NCI-H1436 treated with DMSO at 0.1 percent for 48 hours (cell line): ENCODE results near the gene RNU5D-1.
A peak's percentile ranks its signal among the peaks of the same experiment; 100 is the strongest.

Experiments used
- DNase-seq: peaks from one replicate; lab custom pipeline; 2025; lab: John Stamatoyannopoulos, UW

The RNU5D-1 gene

DNA sequence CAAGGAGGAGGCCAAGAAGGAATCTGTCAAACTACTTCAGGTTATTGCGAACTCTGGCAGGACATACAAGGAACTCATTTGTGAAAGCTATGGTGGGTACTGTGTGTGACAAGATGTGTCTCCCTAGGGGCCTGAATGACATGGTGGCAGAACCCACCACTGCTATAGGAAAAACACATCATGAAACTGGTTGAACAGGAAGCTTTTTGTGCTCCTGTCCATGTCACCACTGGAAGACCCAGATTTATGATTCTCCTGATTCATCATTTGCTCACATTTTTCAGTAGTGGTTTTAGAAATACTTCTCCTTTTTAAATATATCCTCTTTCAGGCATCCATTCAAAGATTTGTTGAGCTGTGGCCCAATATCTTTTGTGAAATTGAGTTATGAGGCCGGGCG, 32.8 kb downstream of the RNU5D-1 start:
- DNase-seq, result no peak

GRCh38 chr1:44696789-44697345, 34.1 kb downstream of the RNU5D-1 start:
- no peak for DNase-seq

GRCh38 chr1:44696101-44696500, 34.9 kb downstream of the RNU5D-1 start:
- peak; percentile 40 for DNase-seq

GRCh38 chr1:44695671-44696070, 35.3 kb downstream of the RNU5D-1 start:
- no peak for DNase-seq

DNA sequence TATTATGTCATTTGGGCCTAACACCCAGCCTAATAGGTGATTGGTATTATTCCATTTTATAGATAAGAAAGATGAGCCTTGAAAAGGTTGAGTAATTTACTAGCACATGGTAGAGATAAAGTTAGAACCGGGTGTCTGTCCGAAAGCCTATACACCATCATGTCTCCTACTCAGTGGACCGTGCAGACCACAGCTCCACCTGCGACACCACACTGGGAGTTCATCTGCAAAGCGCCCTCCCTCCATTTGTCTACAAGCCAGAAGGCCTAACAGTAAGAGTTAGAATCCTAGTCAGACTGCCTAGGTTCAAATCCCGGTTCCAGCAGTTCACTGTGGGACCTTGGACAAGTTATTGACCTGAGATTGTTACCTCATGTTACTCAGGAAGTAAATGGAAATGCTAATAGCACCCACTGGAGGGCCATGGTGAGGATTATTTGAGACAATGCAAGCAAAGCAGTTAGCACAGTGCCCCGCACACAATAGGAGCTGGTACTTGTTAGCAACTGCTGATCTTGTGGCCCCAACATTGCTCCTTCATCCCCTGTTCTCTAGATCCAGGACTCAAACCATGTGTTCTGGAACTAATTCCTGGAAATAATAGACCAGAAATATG, 36.0 kb downstream of the RNU5D-1 start:
- no peak for DNase-seq

DNA sequence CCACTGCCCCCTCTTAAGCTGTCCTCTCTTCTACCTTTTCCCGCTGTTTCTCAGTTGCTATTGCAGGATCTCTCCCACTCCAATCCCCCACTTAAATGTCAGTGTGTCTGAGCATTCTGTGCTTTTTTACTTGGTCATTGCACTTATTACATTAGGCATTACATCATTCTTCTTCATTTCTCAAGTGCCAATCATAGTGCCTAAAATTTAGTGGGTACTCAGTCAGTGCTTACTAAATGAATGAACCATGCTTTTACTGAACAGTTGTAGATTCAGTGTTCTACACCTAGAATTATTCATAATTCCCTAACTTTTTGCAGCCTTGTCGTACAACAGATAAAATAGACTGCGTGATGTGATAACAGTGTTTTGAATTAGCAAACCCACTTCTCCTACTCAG, 37.1 kb downstream of the RNU5D-1 start:
- no peak for DNase-seq

DNA sequence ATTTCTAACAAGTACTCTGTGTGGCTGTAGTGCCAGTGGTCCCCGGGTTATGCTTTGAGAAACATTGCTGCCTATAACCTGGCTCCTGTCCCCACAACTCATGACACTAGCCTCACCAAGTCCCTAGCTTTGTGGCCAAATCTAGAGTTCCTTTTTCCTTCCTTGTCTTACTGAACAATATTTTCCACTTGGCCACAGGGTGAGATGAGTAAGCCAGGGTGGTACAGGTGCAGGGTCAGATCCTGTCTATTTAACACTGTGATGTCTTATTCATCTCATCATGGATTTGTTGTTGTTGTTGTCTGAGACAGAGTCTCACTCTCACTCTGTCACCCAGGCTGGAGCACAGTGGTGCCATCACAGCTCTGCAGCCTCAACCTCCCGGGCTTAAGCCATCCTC, 37.8 kb downstream of the RNU5D-1 start:
- no peak for DNase-seq

DNA sequence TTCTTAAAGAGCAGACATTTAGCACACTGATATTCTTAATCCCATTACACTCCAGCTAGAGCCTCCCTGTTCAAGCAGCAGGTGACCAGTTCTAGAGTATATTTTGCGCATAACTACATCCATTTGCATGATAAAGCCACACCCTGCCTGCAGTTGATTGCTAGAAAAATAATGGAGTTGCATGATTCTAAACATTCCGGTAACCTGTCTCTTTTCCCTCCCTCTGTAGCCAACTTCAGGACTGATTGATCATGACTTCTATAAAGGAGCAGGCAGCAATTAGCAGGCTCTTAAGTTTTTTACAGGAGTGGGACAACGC, 41.6 kb downstream of the RNU5D-1 start:
- DNase-seq, result no peak

DNA sequence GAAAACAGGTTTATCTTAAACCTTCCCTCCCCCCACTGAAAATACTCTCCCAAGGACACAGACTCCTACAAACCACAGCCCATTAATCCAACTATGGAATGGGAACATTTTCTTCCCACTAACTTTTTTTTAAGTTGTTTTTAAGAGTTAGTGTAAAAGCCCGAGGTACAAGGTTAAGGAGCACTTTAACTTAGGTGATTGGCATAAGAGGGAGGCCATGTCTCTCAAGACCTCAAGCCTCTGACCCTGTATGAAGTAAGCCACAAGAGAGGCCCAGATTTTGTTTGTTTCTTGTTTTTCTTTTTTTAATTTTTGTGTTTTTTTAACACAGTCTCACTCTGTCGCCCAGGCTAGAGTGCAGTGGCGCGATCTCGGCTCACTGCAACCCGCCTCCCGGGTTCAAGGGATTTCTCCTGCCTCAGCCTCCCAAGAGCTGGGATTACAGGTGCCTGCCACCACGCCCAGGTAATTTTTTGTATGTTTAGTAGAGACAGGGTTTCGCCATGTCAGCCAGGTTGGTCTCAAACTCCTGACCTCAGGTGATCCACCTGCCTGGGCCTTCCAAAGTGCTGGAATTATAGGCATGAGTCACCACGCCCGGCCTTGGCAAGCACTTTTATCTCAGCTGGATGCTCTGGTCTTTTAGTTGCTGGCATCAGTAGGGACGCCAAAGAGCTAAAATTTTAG, 42.1 kb downstream of the RNU5D-1 start:
- no peak for DNase-seq

DNA sequence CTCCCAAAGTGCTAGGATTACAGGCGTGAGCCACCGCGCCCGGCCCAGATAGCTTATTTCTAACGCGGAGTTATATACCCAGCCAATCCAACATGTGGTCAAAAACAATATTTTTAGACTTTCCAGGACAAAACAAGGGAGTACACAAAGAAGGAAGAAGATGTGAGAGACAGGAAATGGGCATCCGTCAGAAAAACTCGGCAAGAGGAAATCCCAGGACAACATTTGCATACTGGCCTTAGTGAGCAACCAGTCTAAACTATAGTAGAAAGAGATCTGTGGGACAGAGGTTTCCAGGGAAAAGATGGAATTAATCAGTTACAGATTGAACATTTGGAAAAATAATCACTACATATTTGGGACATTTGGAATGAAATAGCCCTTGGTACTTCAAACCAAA, 45.1 kb downstream of the RNU5D-1 start:
- no peak for DNase-seq

- DNase-seq, result no peak
These were observed 45.8 kb downstream of the RNU5D-1 start for GRCh38 chr1:44685218-44685617.

GRCh38 chr1:44684525-44684924, 46.4 kb downstream of the RNU5D-1 start:
- no peak for DNase-seq

DNA sequence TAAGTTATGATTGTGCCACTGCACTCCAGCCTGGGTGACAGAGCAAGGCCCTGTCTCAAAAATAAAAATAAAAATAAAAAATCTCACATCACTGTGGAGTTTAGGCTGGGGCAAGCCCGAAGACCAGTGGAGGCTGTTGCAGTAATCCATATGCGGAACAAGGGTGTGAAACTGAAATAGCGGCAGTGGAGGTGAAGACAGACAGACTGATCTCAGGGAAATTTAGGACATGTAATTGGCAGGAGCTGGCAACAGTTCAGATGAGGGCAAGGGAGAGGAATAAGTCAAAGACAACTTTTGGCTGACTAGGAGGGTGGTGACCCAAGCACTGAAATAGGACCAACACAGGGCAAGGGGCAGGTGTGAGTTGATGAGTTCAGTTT, 48.1 kb downstream of the RNU5D-1 start:
- DNase-seq, result no peak

DNA sequence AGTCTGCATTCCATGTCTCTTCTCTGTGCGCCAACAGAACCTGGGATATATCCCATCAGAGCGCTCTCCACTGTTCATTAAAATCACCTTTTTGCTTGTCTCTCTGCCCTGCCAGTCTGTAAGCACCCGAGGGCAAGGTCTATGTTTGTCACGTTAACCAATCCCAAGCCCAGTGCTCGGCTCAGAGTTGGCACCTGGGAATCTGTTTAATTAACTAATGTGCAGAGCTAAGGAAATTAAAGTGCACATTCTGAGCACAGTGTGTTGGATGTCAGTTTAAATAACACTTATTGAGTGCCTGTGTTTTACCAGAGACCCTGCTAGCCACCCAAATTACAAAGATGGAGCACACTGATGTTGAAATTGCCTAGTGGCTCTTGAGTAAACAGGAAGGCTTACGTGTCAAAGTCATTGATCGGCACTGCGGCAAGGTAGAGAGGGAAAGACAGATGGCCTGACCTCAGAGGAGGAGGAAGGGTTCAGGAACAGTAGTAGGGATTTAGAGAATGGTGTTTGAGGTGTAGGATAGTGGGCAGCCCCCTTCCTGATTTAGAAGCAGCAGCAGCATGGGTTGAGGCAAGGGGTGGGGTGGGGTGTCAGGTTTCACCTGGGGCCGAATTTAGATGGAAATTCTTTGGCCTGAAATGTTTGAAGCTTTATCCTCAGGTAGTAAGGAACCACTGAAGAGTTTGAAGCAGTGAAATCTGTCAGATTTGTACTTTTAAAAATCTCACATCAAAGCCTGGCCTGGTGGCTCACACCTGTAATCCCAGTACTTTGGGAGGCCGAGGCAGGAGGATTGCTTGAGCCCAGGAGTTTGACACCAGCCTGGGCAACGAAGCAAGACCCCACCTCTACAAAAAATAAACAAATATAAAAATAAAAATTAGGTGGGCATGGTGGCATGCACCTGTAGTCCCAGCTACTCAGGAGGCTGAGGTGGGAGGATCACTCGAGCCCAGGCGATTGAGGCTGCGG, 48.8 kb downstream of the RNU5D-1 start:
- DNase-seq, result no peak
